BLaER1 treated with 17β-estradiol and CSF1 and Interleukin-3, amounts not matched to agents 10 nM and 100 nM (cell line): ENCODE data around the gene STK17B.

Source experiments
- H3K27ac ChIP-seq, 11 experiments: shearing (Covaris generic); formaldehyde crosslinking; 2 replicates each; pipeline ENCODE4 v1.8.1; 2022
- H3K27me3 ChIP-seq, 11 experiments: shearing (Covaris generic); formaldehyde crosslinking; 2 replicates each; pipeline ENCODE4 v1.8.1; 2022
- H3K36me3 ChIP-seq, 11 experiments: shearing (Covaris generic); formaldehyde crosslinking; 2 replicates each; pipeline ENCODE4 v1.8.1; 2022
- H3K4me1 ChIP-seq, 10 experiments: shearing (Covaris generic); formaldehyde crosslinking; 2 replicates each; pipeline ENCODE4 v1.8.1; 2022
- H3K4me2 ChIP-seq, 11 experiments: shearing (Covaris generic); formaldehyde crosslinking; 2 replicates each; pipeline ENCODE4 v1.8.1; 2022
- H3K4me3 ChIP-seq, 10 experiments: shearing (Covaris generic); formaldehyde crosslinking; 2 replicates each; pipeline ENCODE4 v1.8.1; 2022
- H3K9ac ChIP-seq, 11 experiments: shearing (Covaris generic); formaldehyde crosslinking; 2 replicates each; pipeline ENCODE4 v1.8.1; 2022
- H3K9me3 ChIP-seq, 11 experiments: shearing (Covaris generic); formaldehyde crosslinking; replicated peaks in 1 of 11; 2 replicates each; pipeline ENCODE4 v1.8.1; 2022
- H4K20me1 ChIP-seq, 11 experiments: shearing (Covaris generic); formaldehyde crosslinking; 2 replicates each; pipeline ENCODE4 v1.8.1; 2022
- Cebpa-rat ChIP-seq, 11 experiments: shearing (Covaris generic); IDR thresholded peaks; 2 replicates each; pipeline ENCODE4 v1.8.1; 2022

STK17B gene

DNA sequence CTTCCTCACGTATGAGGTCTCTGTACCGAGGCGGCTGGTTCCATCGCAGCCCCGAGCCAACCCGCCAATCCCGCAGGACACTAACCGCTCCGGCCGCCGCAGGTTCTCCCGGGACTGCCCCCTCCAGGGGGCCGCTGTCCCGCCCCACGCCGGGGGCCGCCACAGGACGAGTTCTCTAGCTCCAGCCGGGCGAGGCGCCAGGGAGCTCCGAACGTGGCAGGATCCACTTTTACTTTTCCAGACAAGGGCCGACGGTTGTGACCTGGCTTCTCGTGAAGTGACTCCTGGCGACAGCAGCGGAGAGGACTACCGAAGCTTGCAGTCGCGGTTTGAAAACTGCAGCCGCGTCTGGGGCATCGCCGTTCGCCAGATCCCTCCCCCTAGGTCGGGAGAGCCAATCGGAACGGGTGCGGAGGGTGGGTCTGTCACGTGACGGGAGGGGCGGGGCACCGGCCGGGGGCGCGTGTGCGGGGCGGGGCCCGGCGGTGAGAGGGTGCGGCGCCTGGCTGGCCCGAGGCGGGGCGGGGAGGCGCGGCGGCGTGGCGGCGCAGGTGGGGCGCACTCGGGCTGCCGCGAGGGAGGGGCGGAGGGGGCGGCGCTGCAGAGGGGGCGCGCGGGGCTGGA, at the start of gene STK17B:
Gene STK17B, minus strand, starts transcription at position 331 of the 624 bp plus-strand sequence. CDS start 8,195 bp downstream, outside the sequence.
- Histone ChIP-seq H3K4me1 (peaks cover 23 to 57% (median 41%) of the 10 kb centered on the region in 10 experiments), H3K9me3 (no peaks in the 10 kb centered on the region), H3K27me3 (no peaks in the 10 kb centered on the region), H4K20me1 (peaks cover 33 to 50% (median 49%) of the 10 kb centered on the region in 11 experiments; a peak in 21 of 22 replicates), H3K36me3 (peaks cover 0 to 36% (median 5%) of the 10 kb centered on the region in 11 experiments; a peak in 8 of 22 replicates), H3K9ac (peak within 1 kb of the TSS; percentile 98 to 100 (median 99)), H3K27ac (peak within 1 kb of the TSS; percentile 96 to 100 (median 99)), H3K4me3 (peak within 1 kb of the TSS; percentile 93 to 99 (median 97)), H3K4me2 (peak within 1 kb of the TSS; percentile 80 to 99 (median 92))
- TF ChIP-seq Cebpa-rat (IDR thresholded peaks at IDR 0.05) = no peak

DNA sequence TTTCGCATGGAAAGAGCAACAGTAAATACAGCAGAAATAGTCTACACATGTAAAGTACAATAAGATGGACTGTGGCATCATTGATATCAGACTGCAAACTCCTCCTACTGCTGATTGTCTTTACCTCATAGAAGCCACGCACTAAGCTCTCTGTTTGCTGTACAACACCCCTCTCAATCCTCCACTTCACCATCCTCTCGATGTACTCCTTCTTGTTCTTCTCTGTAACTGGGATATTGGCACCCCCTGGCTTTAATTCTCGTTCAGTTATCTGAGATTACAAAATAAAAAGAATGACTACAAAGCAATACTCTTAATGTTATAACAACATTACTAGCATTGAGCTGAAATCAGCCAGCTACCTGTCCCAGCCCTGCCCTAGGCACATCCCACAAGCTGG, 49.3 kb upstream of the STK17B start:
- no peak overlapping the region for H3K4me3 ChIP-seq
- peaks cover 0 to 6% (median 0%) of the 10 kb centered on the region in 11 experiments; a peak in 1 of 22 replicates for H3K36me3 ChIP-seq
- no peak overlapping the region for H3K4me2 ChIP-seq
- H4K20me1 ChIP-seq = no peaks in the 10 kb centered on the region
- no peak overlapping the region for H3K9ac ChIP-seq
- H3K27ac ChIP-seq = no peak overlapping the region
- peaks cover 8 to 24% (median 17%) of the 10 kb centered on the region in 11 experiments; a peak in 20 of 22 replicates for H3K9me3 ChIP-seq
- no peaks in the 10 kb centered on the region for H3K27me3 ChIP-seq
- TF ChIP-seq Cebpa-rat (IDR thresholded peaks at IDR 0.05) = no peak
- H3K4me1 ChIP-seq = peaks cover 15 to 49% (median 24%) of the 10 kb centered on the region in 10 experiments

DNA sequence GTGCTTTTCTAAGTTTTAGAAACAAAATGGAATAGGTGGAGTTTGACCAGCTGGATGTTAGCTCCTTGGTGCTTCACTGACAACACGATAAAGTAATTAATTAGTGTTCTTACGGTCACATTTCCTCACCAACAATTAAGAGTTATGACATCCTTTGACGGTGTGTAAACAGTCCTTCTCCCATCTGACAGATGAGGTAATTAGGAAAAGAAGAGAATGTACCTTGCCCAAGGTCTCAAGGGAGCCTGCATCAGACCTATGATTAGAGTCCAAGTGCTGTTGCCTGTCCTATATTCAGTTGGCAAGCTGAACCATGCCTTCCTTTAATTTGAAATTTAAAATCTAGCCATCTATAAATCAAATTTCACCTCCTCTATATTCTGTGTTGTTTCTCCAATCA, 48.3 kb upstream of the STK17B start:
- no peak overlapping the region for H3K27ac ChIP-seq
- TF ChIP-seq Cebpa-rat (IDR thresholded peaks at IDR 0.05) = no peak
- no peak overlapping the region for H3K4me3 ChIP-seq
- peak overlapping the region in 9 of 11 experiments; percentile 3 to 50 (median 23); a peak in 13 of 22 replicates for H3K4me2 ChIP-seq
- H4K20me1 ChIP-seq = no peaks in the 10 kb centered on the region
- no peak overlapping the region for H3K9ac ChIP-seq
- H3K36me3 ChIP-seq = peaks cover 0 to 6% (median 0%) of the 10 kb centered on the region in 11 experiments; a peak in 1 of 22 replicates
- H3K4me1 ChIP-seq = peaks cover 5 to 39% (median 14%) of the 10 kb centered on the region in 10 experiments
- no peaks in the 10 kb centered on the region for H3K27me3 ChIP-seq
- peaks cover 8 to 24% (median 17%) of the 10 kb centered on the region in 11 experiments; a peak in 20 of 22 replicates for H3K9me3 ChIP-seq

DNA sequence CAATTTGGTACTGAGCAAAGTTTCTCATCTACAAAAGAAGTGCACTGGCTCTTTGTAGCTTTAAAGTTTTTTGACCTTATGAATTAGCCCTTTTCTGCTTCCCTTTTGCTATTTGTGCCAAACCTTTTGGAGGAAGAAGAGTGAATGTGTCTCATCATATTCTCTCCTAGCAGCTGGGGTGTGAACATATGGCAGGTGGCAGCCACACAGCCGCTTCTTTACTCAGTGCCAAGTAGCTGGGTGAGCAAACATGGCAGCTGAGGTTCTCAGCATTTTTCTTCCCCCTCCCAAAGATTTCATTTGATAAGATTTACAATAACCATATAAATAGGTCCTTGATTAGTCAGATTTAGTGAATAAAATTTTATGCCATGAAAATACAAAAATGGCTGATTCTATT, 46.7 kb upstream of the STK17B start:
- H3K9me3 ChIP-seq = peaks cover 8 to 21% (median 16%) of the 10 kb centered on the region in 11 experiments; a peak in 20 of 22 replicates
- no peak overlapping the region for H3K4me3 ChIP-seq
- no peaks in the 10 kb centered on the region for H3K27me3 ChIP-seq
- H3K27ac ChIP-seq = no peak overlapping the region
- H3K4me2 ChIP-seq = peak overlapping the region in 2 of 11 experiments; percentile 40 to 61; a peak in 4 of 22 replicates
- H3K4me1 ChIP-seq = peaks cover 8 to 50% (median 13%) of the 10 kb centered on the region in 10 experiments
- TF ChIP-seq Cebpa-rat (IDR thresholded peaks at IDR 0.05) = no peak
- no peaks in the 10 kb centered on the region for H4K20me1 ChIP-seq
- H3K36me3 ChIP-seq = peaks cover 0 to 6% (median 0%) of the 10 kb centered on the region in 11 experiments; a peak in 1 of 22 replicates
- no peak overlapping the region for H3K9ac ChIP-seq

DNA sequence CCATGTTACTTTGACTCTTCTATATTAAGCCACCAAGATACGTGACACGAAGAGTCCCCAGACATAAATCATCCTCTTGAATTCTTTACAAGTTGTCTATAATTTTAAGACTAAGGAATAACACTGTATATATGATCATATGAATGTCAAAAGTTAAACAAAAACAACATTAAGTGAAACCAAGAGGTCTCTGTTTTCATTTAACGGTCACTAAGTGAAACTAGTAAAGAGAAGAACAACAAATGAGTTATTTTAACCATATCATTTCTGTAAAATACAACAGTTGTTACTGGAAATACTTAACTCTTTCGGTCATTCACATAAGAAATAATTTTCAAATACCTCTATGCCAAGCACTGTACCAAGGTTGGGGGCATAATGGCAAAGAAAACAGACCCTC, 45.7 kb upstream of the STK17B start:
- peak overlapping the region in 2 of 11 experiments; percentile 40 to 61; a peak in 4 of 22 replicates for H3K4me2 ChIP-seq
- no peak overlapping the region for H3K9ac ChIP-seq
- H3K4me1 ChIP-seq = peaks cover 10 to 60% (median 15%) of the 10 kb centered on the region in 10 experiments
- no peak for TF ChIP-seq Cebpa-rat (IDR thresholded peaks at IDR 0.05)
- no peak overlapping the region; a peak in 1 of 22 replicates for H3K27ac ChIP-seq
- no peaks in the 10 kb centered on the region for H4K20me1 ChIP-seq
- H3K27me3 ChIP-seq = no peaks in the 10 kb centered on the region
- H3K9me3 ChIP-seq = peaks cover 8 to 18% (median 11%) of the 10 kb centered on the region in 11 experiments; a peak in 20 of 22 replicates
- H3K36me3 ChIP-seq = peaks cover 0 to 6% (median 0%) of the 10 kb centered on the region in 11 experiments; a peak in 1 of 22 replicates
- no peak overlapping the region for H3K4me3 ChIP-seq

DNA sequence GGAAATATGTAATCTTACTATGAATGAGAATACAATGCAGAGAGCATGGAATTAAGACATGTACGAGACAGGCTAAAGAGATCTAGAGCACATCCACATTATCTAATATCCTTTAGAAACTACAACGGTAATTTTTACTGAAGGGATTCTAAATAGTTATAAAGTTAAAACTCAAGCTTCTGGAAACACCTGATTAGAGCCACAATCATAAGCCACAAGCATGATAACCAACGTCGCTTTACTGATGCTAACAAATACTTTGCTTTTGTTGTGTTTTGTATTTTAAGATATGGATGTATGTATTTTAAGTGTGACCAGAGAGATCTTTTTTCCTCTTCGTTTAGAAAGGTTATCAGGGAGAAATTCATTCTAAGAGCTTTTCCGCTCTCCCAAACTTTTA, 44.0 kb upstream of the STK17B start:
- H3K27me3 ChIP-seq = no peaks in the 10 kb centered on the region
- H3K9ac ChIP-seq = no peak overlapping the region
- peaks cover 25 to 74% (median 31%) of the 10 kb centered on the region in 10 experiments for H3K4me1 ChIP-seq
- no peaks in the 10 kb centered on the region for H4K20me1 ChIP-seq
- no peak overlapping the region for H3K4me3 ChIP-seq
- TF ChIP-seq Cebpa-rat (IDR thresholded peaks at IDR 0.05) = no peak
- H3K4me2 ChIP-seq = no peak overlapping the region
- peaks cover 0 to 7% (median 0%) of the 10 kb centered on the region in 11 experiments; a peak in 2 of 22 replicates for H3K9me3 ChIP-seq
- no peaks in the 10 kb centered on the region for H3K36me3 ChIP-seq
- H3K27ac ChIP-seq = no peak overlapping the region

DNA sequence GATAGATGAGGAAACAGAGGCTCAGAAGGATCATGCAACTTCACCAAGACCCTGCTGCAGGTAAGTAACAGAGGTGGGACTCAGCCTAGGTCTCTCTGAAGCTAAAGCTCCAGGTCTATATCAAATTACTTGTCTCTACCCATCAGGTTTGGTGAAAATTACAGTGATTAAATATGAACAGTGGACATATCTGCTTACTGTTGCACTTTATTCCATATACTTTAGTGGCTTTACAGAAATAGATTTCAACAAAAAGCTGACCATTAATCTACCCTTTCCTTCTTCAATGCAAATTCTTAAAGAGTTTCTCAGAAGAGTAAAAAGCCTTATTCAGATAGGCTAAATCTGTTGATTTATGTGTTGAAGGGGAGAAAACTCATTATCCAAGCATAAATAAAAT, 42.8 kb upstream of the STK17B start:
- no peaks in the 10 kb centered on the region for H3K36me3 ChIP-seq
- H4K20me1 ChIP-seq = no peaks in the 10 kb centered on the region
- no peaks in the 10 kb centered on the region for H3K27me3 ChIP-seq
- H3K4me3 ChIP-seq = no peak overlapping the region
- no peak overlapping the region for H3K9ac ChIP-seq
- peak overlapping the region in 3 of 11 experiments; percentile 13 to 95 (median 63); a peak in 6 of 22 replicates for H3K27ac ChIP-seq
- TF ChIP-seq Cebpa-rat (IDR thresholded peaks at IDR 0.05) = no peak
- H3K4me2 ChIP-seq = peak overlapping the region in 6 of 11 experiments; percentile 18 to 90 (median 66); a peak in 11 of 22 replicates
- peaks cover 0 to 7% (median 0%) of the 10 kb centered on the region in 11 experiments; a peak in 2 of 22 replicates for H3K9me3 ChIP-seq
- H3K4me1 ChIP-seq = peaks cover 21 to 72% (median 31%) of the 10 kb centered on the region in 10 experiments

DNA sequence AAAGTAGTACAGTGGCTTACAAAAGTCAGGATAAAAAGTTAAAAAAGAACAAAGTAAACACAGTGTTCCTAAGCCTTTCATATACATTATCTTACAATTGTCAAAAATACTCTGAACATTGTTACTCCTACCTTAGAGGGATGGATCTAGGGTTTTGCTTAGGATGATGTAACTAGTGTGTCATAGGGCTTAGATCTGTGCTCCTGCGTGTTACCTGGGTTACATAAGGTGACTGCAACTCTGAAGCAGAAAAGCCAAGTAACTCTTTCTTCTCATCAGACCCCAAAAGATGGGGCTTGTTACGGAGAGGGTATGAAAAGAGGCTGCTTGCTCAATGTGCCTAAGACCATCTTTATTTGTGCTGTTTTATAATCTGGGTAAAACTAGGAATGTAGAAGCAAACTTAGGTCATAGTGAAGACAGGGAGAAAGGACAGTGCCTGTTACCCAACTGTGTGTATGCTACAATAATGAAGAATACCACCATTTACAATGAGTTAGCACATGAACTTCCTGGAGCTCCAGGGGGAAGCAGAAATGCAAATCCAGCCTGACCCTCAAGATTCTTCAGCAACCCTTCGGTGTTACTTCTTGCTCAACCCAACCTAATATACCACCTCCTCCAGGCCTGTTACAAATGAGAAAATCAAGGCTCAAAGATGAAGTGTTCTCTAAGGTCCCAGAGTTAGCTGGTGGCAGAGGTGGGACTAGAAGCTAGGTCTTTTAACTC, 42.0 kb upstream of the STK17B start:
- H3K4me2 ChIP-seq = peak overlapping the region in 8 of 11 experiments; percentile 5 to 90 (median 54); a peak in 13 of 22 replicates
- H3K4me1 ChIP-seq = peaks cover 21 to 73% (median 36%) of the 10 kb centered on the region in 10 experiments
- H3K27me3 ChIP-seq = no peaks in the 10 kb centered on the region
- H3K27ac ChIP-seq = peak overlapping the region in 5 of 11 experiments; percentile 7 to 95 (median 47); a peak in 9 of 22 replicates
- peak overlapping the region in 1 of 11 experiments; percentile 9; a peak in 1 of 22 replicates for H3K9ac ChIP-seq
- no peak overlapping the region for H3K4me3 ChIP-seq
- no peak for TF ChIP-seq Cebpa-rat (IDR thresholded peaks at IDR 0.05)
- H3K9me3 ChIP-seq = peaks cover 0 to 7% (median 0%) of the 10 kb centered on the region in 11 experiments; a peak in 2 of 22 replicates
- no peaks in the 10 kb centered on the region for H3K36me3 ChIP-seq
- no peaks in the 10 kb centered on the region for H4K20me1 ChIP-seq
